Measurements from ENCODE around the gene RANBP17.

The RANBP17 gene

GRCh38 chr5:171323806-171324632 lies 462.2 kb downstream of the RANBP17 start:
- DNase-seq, result no peak

- DNase-seq, result no peak
Observed at GRCh38 chr5:171330021-171330420, 468.2 kb downstream of the RANBP17 start.

- DNase-seq, result no peak
Observed at GRCh38 chr5:171335616-171336015, 473.8 kb downstream of the RANBP17 start.

GRCh38 chr5:171336521-171337209 lies 474.8 kb downstream of the RANBP17 start:
- peak in 1 of 6 experiments; percentile 11 for DNase-seq

GRCh38 chr5:171337210-171337569 lies 475.4 kb downstream of the RANBP17 start:
- DNase-seq, result no peak

GRCh38 chr5:171340042-171340441 lies 478.2 kb downstream of the RANBP17 start:
- no peak for DNase-seq

GRCh38 chr5:171340491-171340890 lies 478.7 kb downstream of the RANBP17 start:
- no peak for DNase-seq

GRCh38 chr5:171342362-171343111 lies 480.7 kb downstream of the RANBP17 start:
- peak in 2 of 6 experiments; percentile 3 to 4 for DNase-seq

- no peak for DNase-seq
Observed at GRCh38 chr5:171344936-171345608, 483.3 kb downstream of the RANBP17 start.
